HepG2 (cell line): ENCODE results near the gene TUFM. TPM values are rescaled to one million over a fixed set of nuclear protein-coding genes. Genes with fewer than 3 reads are reported as not detected.
A peak's percentile ranks its signal among the peaks of the same experiment; 100 is the strongest.

Experiments
- ASH2L ChIP-seq: fragments of 300-600, 200-600 bp; sonication (generic); IDR thresholded peaks from 2 replicates; pipeline ENCODE4 v1.7.0; 2017; ENCODE audit warnings: low read depth, mild to moderate bottlenecking, moderate library complexity, mixed read lengths, low read length; ENCODE audit not compliant: insufficient read length
- ATRX ChIP-seq: sonication (generic); formaldehyde crosslinking; IDR thresholded peaks from 2 replicates; pipeline ENCODE4 v1.4.0; 2020; ENCODE audit warnings: missing genetic modification reagents, borderline replicate concordance
- CBX1 ChIP-seq: IDR thresholded peaks from one replicate; pipeline ENCODE4 v1.6.1; 2016; ENCODE audit warnings: antibody characterized with exemption, low read depth
- CENPT ChIP-seq: sonication (generic); formaldehyde crosslinking; IDR thresholded peaks from 2 replicates; pipeline ENCODE4 v1.8.0; 2022; ENCODE audit warnings: low read depth, mild to moderate bottlenecking, moderate library complexity, missing genetic modification reagents
- CREM ChIP-seq, 2 experiments: sonication (generic) in 1 of 2; formaldehyde crosslinking in 1 of 2; IDR thresholded peaks; 2 replicates each; pipeline versions ENCODE4 v1.4.0 to v1.6.1; 2016 to 2020; ENCODE audit warnings: antibody characterized with exemption in 1 of 2, mild to moderate bottlenecking in 1 of 2, missing genetic modification reagents in 1 of 2
- HMG20A ChIP-seq: IDR thresholded peaks from 2 replicates; pipeline ENCODE4 v1.6.1; 2016; ENCODE audit warnings: borderline replicate concordance
- HNRNPL ChIP-seq: fragments of 200-400 bp; formaldehyde crosslinking; IDR thresholded peaks from 2 replicates; pipeline ENCODE4 v1.6.1; 2017; ENCODE audit warnings: mild to moderate bottlenecking, low read depth, low read length
- KDM5A ChIP-seq: fragments of 200-600 bp; sonication (generic); IDR thresholded peaks from 2 replicates; pipeline ENCODE4 v1.7.0; 2018; ENCODE audit warnings: antibody characterized with exemption, mild to moderate bottlenecking, low read length, borderline replicate concordance
- MAFF ChIP-seq: IDR thresholded peaks from 2 replicates; pipeline ENCODE4 v1.6.1; 2011; ENCODE audit warnings: low read depth, low read length, improper control_type of control experiment
- MTA1 ChIP-seq: sonication (generic); formaldehyde crosslinking; IDR thresholded peaks from 2 replicates; pipeline ENCODE4 v1.4.0; 2020; ENCODE audit warnings: missing genetic modification reagents, mild to moderate bottlenecking, borderline replicate concordance
- SAP130 ChIP-seq: IDR thresholded peaks from 2 replicates; pipeline ENCODE4 v1.6.1; 2016; ENCODE audit warnings: low read depth
- SOX13 ChIP-seq, 3 experiments: fragments of 450-650 bp in 1 of 3; sonication (generic) in 1 of 3; formaldehyde crosslinking in 1 of 3; IDR thresholded peaks in 2 of 3; conservative IDR thresholded peaks in 1 of 3; 2 replicates each; pipeline versions ENCODE4 v1.5.0 to v1.6.1; 2016 to 2020; ENCODE audit warnings: antibody characterized with exemption in 1 of 3, mild to moderate bottlenecking in 1 of 3, missing compliant biosample characterization in 1 of 3, missing genetic modification reagents in 1 of 3, moderate library complexity in 1 of 3
- TBP ChIP-seq: sonication (generic); formaldehyde crosslinking; IDR thresholded peaks from 2 replicates; pipeline ENCODE4 v1.5.0; 2020; ENCODE audit warnings: missing genetic modification reagents
- ZBTB7A ChIP-seq: sonication (generic); formaldehyde crosslinking; IDR thresholded peaks from 2 replicates; pipeline ENCODE4 v1.8.0; 2022; ENCODE audit warnings: mild to moderate bottlenecking, missing genetic modification reagents
- ZFP37 ChIP-seq: sonication (generic); formaldehyde crosslinking; IDR thresholded peaks from 2 replicates; pipeline ENCODE4 v1.4.0; 2020; ENCODE audit warnings: missing genetic modification reagents, borderline replicate concordance
- ZMAT3 ChIP-seq: sonication (generic); formaldehyde crosslinking; conservative IDR thresholded peaks from 2 replicates; pipeline ENCODE4 v1.7.0; 2021; ENCODE audit warnings: missing genetic modification reagents
- ZNF556 ChIP-seq: sonication (generic); formaldehyde crosslinking; IDR thresholded peaks from 2 replicates; pipeline ENCODE4 v1.4.0; 2020; ENCODE audit warnings: mild to moderate bottlenecking, missing genetic modification reagents, borderline replicate concordance
- polyA plus RNA-seq, 8 experiments: library from polyadenylated mRNA; depleted of rRNA in 3 of 8; stranded (reverse) in 7 of 8; unstranded in 1 of 8; fragments of >200 nt; fragmentation: Illumina TruSeq in 4 of 8; extraction: Trizol in 4 of 8; gene quantifications; 2 replicates each; pipeline versions ENCODE4 v1.2.1 to v1.2.3, GENCODE V29; 2011 to 2016; ENCODE audit warnings: low read depth in 4 of 8, missing spikeins in 1 of 8, mixed read lengths in 1 of 8; ENCODE audit not compliant: insufficient read depth in 1 of 8
- total RNA-seq, 5 experiments: library from RNA; depleted of rRNA; stranded (reverse); fragments of >200 nt; fragmentation: Illumina TruSeq; extraction: Trizol; gene quantifications; 2 replicates each; pipeline ENCODE4 v1.2.3, GENCODE V29; 2016; ENCODE audit warnings: low read depth in 1 of 5
- TF ChIP-seq, protein P1 (sequence below): sonication (generic); formaldehyde crosslinking; IDR thresholded peaks from 2 replicates; pipeline ENCODE4 v1.4.0; 2020; ENCODE audit warnings: mild to moderate bottlenecking, low read depth, missing genetic modification reagents
- TF ChIP-seq, protein P2 (sequence below): sonication (generic); formaldehyde crosslinking; IDR thresholded peaks from 2 replicates; pipeline ENCODE4 v1.8.1; 2023; ENCODE audit warnings: mild to moderate bottlenecking, missing genetic modification reagents
- TF ChIP-seq, protein P3 (sequence below): sonication (generic); formaldehyde crosslinking; IDR thresholded peaks from 2 replicates; pipeline ENCODE4 v1.5.1; 2020; ENCODE audit warnings: mild to moderate bottlenecking, moderate library complexity, missing genetic modification reagents

Gene TUFM
- total and polyA plus RNA-seq, 2 of the 13 experiments (the other 11 are each of a cell fraction or from before 2014, with no cell fraction given) = 206 to 298 TPM

DNA sequence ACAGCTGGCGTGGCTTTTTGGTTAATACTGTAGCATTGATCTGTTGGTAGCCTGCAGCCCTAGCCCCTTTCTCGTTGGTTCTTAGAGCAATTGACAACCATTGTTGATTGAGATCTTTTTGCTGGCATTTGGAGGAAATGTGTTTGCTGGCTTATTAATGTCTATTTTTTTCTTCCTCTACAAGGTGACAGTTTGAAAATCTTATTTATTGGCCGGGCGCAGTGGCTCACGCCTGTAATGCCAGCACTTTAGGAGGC, 21.5 kb downstream of the TUFM start (continued):
- TF ChIP-seq SAP130 (CRISPR knock-in tag) (no peak), ZNF556 (no peak), MTA1 (CRISPR knock-in tag) (no peak), CREM (IDR thresholded peaks at IDR 0.05) (no peak), CREM (CRISPR knock-in tag; IDR thresholded peaks at IDR 0.05) (no peak), ASH2L (no peak), HNRNPL (no peak), KDM5A (peak; percentile 50; the same call in 1 of the 2 replicates), ZBTB7A (CRISPR knock-in tag) (0 out of 2 replicates have a peak, but pooled peaks have one; percentile 20), TBP (no peak), CBX1 (no peak), ZFP37 (CRISPR knock-in tag) (no peak), ATRX (no peak), ZMAT3 (CRISPR knock-in tag) (no peak), SOX13 (IDR thresholded peaks at IDR 0.05) (no peak), SOX13 (CRISPR knock-in tag; conservative IDR thresholded peaks at IDR 0.05 in 1 of 2, IDR thresholded peaks at IDR 0.05 in 1 of 2) (no peak), MAFF (no peak), CENPT (CRISPR knock-in tag) (no peak), HMG20A (no peak)
- TF ChIP-seq, protein P1, sequence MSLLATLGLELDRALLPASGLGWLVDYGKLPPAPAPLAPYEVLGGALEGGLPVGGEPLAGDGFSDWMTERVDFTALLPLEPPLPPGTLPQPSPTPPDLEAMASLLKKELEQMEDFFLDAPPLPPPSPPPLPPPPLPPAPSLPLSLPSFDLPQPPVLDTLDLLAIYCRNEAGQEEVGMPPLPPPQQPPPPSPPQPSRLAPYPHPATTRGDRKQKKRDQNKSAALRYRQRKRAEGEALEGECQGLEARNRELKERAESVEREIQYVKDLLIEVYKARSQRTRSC = no peak
- TF ChIP-seq, protein P2, sequence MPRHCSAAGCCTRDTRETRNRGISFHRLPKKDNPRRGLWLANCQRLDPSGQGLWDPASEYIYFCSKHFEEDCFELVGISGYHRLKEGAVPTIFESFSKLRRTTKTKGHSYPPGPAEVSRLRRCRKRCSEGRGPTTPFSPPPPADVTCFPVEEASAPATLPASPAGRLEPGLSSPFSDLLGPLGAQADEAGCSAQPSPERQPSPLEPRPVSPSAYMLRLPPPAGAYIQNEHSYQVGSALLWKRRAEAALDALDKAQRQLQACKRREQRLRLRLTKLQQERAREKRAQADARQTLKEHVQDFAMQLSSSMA (CRISPR knock-in tag) = 0 out of 2 replicates have a peak, but pooled peaks have one; percentile 19
- TF ChIP-seq, protein P3, sequence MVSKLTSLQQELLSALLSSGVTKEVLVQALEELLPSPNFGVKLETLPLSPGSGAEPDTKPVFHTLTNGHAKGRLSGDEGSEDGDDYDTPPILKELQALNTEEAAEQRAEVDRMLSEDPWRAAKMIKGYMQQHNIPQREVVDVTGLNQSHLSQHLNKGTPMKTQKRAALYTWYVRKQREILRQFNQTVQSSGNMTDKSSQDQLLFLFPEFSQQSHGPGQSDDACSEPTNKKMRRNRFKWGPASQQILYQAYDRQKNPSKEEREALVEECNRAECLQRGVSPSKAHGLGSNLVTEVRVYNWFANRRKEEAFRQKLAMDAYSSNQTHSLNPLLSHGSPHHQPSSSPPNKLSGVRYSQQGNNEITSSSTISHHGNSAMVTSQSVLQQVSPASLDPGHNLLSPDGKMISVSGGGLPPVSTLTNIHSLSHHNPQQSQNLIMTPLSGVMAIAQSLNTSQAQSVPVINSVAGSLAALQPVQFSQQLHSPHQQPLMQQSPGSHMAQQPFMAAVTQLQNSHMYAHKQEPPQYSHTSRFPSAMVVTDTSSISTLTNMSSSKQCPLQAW (CRISPR knock-in tag) = no peak
